Anterior cingulate cortex (tissue), 58 donors: ENCODE results near the gene TPD52L2.
"Not testable (repeated sequence)": the region's sequence is repeated elsewhere in the genome, so short reads cannot be mapped to it uniquely, and the experiment has no call there.

Source experiments
- DNase-seq, 58 donors: peaks; one replicate each; lab custom pipeline; 2025; lab: John Stamatoyannopoulos, UW

TPD52L2 gene

DNA sequence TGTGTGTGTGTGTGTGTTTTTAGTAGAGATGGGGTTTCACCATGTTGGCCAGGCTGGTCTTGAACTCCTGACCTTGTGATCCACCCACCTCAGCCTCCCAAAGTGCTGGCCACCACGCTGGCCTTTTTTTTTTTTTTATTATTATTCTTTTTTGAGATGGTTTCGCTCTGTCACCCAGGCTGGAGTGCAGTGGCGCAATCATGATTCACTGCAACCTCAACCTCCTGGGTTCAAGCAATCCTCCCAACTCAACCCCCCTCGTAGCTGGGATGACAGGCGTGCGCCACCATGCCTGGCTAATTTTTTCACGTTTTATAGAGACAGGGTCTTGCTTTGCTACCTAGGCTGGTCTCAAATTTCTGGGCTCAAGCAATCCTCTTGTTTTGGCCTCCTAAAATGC is 9.2 kb downstream of the TPD52L2 start:
- DNase-seq, result not testable (repeated sequence)

DNA sequence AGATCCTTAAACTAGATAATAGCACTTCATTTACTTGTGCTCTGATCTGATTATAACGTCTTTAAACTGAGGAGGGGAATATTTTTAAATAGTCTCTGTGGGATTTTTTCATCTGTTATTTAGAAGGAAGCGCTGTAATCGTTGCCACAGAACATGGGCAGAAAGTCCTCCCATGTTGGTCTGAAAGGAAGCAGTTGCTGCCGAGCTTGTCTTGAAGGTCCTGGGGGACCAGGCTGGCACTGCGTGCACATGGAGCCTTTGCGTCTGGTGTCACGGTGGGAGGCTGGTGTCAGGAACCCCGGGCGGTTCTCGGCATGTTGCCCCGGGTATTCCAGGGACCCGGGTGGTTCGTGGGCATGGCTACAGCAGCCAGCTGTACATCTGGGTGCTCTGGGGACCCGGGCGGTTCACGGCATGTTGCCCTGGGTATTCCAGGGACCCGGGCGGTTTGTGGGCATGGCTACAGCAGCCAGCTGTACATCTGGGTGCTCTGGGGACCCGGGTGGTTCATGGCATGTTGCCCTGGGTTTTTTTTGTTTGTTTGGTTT is 11.5 kb downstream of the TPD52L2 start:
- no peak for DNase-seq

DNA sequence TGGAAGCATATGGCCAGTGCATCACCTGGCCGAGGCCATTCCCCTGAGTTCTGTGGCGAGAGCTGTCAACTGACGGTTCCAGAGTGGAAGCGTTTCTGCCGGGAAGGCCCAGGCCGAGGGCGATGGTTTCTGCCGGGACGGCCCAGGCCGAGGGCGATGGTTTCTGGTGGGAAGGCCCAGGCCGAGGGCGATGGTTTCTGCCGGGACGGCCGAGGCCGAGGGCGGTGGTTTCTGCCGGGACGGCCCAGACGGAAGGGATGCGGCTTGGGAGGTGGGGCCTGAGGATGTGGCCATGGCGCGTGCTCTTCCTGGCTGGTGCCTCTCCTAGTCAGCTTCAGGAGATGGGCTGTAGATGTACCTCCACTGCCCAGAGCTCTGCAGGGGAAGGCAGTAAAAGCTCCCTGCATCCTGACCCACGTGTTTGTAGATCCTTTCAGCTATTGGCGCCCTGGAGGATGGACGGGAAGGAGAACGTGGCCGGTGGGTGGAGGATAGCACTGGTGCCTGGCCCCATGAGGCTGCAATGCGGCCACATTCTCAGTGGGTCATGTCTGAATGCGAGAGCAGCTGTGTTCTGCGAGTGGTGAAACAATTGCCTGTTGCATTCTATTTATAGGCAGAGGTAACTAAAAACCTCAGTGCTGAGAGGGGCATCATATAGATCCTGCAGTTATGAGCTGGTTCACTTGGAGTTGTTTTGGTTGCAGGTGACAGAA is 12.8 kb downstream of the TPD52L2 start:
- DNase-seq, result no peak

DNA sequence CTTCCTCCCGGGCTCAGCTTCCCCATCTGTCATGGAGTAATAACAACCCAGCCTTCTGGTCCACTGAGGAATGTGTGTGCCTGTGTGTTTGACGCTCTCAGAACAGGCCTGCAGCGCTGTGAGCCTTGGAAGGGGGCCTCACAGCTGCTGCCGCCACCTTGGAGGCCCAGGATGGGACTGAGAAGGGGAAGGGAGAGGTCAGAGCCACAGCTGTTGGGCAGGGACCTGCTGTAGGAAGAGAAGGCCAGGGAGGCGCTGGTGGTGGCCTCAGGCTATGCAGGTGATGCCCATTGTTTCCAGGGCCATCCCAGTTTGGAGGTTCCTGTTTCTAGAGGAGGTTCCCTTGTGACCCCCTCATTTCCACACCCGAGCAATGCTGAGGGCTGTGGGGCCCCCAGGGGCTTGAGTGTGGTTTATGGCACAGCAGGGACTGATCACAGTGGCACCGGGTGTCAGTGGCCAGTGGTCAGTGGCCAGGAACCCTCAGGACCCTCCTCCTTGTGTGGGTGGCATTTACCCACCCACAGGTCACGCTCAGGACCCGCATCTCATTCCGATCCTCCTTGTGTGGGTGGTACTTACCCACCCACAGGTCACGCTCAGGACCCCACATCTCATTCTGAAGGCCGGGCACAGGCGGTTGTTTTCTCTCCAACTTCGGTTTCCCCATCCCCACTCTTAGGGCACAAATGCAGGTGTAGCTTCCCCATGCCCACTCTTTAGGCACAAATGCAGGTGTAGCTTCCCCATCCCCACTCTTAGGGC is 14.0 kb downstream of the TPD52L2 start:
- DNase-seq, result no peak

DNA sequence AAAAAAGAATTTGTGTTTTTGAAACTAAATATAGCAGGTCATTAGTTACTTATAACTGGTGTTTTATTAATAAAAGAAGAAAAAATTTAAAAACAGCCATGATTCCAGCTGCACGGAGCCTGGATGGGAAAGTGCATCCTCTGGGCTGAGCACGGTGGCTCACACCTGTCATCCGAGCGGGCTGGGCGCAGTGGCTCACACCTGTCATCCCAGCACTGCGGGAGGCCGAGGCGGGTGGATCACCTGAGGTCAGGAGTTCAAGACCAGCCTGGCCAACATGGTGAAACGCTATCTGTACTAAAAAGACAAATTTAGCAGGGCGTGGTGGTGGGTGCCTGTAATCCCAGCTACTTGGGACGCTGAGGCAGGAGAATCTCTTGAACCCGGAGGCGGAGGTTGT is 15.8 kb downstream of the TPD52L2 start:
- DNase-seq, result not testable (repeated sequence)

DNA sequence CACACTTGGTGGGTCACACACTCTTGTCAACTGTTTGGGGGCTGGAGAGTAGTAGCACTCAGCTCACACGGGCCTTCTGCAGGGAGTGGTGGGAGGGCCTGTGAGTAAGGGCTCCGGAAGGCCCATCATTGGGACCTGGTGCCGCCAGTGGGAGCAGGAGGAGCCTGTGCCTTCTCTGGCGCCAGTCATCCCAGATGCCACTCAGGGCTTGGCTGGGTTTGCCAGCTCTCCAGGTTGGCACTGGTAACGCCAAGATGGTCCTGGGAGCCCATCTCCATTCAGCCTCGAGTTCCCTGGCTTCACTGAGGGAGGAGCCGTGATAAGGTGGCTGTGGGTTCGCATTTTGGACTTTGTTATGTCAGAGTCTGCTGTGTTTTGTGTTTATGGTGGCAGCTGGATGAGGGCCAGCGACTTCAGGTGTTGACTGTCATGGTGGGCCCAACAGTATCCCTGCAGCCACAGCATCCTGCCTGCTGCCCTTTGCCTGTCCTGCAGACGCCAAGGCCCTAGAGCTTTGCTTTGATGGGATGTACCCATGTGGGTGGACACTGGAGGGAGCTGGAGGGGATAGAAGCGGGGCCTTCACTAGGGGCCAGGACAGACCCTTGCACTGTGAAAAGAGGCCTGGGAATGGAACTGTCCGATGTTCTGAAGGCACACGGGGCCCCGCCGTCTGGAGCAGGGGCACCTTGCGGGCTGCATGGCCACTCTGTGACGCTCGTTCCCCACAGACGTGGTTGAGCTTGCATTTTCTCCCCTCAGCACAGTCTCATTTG is 16.6 kb downstream of the TPD52L2 start:
- DNase-seq, result no peak

DNA sequence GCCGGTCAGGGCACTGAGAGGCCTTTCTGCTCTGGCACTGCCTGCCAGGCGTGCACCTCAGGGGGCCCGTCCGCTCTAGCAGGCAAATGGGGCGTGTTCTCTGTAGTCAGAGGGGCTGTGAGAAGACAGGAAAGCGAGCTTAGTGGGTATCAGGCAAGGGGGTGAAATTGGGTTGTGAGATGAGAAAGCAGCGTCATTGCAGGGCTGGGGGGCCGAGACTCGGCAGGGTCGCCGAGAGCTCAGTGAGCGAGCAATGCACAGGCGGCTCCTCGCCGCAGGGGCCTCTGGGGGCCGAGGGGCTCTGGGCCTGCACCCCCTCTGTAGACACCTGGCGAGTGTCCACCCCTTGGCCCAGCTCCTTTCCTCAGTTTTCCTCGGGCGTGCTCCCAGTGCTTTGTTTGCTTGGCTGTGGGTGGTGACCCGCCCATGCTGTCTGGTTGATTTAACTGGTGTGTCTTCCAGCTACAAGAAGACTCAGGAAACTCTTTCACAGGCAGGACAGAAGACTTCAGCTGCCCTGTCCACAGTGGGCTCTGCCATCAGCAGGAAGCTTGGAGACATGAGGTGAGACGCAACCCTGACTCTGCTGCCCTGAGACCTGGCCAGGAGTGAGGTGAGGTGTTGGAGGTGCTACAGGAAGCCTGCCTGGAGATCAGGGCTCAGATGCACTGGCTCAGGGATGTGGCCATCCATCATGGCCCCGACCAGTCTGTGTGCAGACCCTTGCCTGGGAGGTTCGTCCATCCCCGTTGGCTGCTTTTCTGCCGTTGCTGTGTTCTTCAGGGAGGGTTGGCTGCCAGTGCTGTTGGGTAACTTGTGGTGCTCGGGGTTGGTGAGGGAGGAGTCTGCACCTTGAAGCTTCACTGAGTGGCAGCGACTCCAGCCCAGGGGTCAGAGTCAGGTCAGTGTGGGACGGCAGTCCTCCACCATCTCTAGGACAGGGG is 17.5 kb downstream of the TPD52L2 start:
- DNase-seq, result peak in 1 of 58 donors; percentile 49

DNA sequence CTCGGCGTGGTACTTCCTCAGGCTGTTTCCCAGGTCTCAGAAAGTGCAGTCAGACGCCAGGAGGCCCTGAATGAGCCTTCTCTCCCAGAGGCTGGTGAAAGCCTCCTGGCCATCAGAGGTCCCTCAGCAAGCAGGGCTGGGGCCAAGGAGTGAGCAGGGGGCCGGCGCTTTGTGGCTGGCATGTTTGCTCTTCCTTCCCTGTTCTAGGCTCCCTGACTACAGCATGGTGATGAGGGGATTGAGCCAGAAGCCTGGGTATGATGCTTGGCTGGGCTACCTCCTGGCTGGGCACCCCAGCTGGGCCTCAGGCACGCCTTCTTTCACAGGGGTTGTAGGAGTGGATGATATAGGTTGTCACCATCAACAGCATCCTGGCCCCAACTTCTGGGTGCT is 18.1 kb downstream of the TPD52L2 start:
- peak in 1 of 58 donors; percentile 49 for DNase-seq

DNA sequence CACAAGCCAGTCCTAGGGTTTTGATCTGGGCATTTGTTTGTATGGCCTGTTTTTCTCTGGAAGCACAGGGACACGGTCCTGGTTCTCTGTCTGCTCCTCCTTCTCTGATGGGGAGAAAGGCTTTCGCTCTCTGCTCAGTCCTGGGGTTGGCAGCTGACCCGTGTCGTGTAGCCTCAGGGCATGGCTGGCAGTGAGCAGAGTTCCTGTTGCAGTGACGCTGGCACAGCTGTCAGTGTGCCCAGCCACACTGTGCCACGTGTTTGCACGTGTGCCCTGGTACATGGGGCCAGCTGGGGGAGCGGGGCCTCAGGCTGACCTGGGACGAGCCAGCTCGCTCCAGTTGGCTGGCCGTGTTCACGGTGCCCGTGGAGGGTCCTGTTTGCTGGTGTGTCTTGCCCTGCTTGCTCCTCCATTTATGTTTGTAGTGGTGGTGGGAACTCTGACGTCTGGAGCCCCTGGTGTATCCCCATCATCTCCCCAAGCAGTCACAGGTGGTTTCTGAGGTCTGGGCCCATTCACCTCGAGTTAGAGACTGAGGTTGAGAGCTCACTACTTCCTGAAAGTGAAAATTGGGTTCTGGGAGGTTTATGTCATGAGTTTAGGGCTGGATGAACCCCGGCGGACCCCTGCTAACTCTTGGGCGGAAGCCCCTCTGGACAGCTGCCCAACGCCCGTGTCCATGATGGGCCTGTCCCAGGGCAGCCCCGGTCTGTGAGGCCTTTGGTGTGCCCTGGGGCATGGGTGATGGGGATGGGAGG is 19.6 kb downstream of the TPD52L2 start:
- DNase-seq, result peak in 20 of 58 donors; percentile 2 to 57 (median 22)

DNA sequence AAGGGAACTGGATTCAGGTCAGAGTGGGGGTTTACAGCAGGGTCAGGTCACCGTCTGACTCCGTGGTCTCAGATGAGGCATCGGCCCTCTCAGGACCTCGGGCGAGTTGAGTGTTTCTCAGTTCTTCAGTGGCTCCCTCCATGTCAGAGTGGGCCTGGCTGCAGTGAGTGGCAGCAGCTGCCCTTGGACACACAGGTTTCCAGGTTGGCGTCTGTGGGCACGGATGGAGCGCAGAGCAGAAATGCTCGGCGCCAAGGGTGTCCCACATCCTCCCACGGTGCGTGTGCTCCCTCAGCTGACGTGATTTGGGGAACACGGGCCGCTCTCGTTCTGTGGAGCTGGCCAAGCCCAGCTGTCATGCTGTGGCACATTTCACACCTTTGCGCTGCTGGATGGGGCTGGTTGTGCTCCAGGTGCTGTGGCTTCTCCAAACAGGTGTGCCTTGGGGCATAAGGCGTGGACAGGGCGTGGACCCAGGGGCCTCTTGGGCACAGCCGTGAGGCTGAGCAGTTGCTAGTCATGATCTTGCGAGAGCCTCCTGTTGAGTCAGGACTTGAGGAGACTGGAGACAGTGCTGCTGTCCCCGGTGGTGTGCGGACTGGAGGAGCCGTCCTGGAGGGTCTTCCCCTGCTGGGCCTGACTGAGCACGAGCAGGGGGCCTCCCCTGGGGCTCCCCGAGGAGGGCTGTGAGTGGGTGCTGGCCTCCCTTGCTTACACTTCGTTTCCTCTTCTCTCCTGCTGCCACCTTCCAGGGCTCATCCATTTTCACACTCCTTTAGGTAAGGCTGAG is 20.4 kb downstream of the TPD52L2 start:
- no peak for DNase-seq

DNA sequence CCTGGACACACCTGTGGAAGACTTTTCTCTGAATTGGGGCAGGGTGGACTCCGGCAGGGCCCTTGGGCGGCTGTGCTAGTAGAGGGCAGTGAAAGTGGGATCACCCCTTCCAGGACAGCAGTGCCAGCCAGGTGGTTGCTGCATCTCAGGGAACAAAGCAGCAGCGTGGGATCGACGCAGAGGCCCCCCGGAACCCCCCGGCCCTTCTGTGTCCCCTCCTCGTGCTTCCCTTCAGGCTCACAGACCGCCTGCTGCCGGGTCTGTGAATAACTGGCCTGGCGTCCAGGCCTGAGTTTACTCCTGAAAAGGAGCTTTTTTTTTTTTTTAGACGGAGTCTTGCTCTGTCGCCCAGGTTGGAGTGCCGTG is 21.0 kb downstream of the TPD52L2 start:
- no peak for DNase-seq

DNA sequence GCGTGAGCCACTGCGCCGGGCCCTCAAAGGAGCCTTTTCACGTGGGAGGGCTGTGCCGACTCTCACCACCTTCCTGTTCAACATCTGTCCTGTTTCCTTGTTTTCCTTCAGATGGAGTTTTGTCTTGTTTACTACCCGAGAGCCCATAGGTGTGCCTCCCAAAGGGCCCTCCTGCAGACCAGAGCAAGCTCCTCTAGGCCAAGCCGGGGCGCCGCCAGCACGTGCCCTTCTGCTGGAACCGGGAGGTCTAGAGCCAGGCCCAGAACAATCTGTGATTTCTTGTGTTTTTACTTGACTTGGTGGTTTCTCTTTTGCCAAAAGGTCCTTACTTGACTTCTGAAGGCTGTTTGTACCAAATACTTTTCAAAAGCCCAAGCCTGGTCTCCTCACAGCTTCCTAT is 21.9 kb downstream of the TPD52L2 start:
- no peak for DNase-seq

DNA sequence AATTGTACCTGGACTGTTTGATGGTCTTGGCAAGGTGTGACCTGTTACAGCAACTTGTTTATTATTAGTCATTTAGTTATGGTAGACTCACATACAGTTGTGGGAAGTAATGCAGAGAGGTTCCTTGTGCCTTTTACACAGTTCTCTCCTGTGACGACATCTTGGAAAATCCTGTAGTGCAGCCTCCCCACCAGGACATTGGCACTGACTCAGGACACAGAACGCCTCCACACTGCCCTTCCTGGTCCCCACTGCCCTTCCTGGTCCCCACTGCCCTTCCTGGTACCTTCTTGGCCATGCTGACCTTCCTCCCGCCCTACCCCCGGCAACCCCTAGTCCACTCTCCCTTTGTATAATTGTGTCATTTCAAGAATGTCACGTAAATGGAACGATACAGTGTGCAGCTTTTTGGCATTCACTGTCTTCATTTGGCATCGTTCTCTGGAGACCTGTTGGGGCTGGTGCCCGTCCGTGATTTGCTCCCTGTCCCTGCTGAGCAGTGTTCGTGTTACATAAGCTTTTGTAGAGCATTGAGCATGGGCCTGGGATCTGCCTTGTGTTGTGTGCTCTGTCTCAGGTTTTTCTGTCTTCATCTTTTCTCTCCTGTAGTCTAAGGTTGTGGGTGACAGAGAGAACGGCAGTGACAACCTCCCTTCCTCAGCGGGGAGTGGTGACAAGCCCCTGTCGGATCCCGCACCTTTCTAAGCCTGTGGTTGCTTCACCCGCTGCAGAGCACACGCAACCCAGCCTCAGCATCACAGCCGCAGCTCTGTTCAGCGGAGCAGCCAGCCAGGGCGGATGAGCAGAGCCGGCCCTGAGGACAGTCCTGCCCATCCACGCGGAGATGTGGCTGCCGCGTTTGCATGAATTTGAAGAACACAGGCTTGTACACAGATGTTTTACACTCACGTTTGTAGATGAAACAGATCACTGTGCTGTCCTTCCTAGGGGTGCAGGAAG is 24.5 kb downstream of the TPD52L2 start:
- no peak for DNase-seq

DNA sequence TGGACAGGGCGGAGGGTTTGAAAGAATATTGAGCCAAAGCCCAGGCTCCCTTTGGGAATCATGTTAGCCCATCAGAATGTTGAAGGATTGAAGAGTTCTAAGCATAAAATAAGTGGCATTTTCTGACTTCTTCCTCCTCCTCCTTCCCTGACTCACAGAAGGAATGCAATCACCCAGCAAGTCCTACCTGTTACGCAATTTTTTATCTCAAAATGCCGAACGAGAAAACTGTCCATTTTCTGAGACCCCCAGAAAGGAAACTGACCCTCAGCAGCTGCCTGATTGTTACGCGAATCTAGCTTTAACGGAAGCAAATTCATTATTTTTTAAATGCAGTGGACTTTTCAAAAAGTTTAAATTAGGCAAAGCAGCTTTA is 25.1 kb downstream of the TPD52L2 start:
- DNase-seq, result no peak

DNA sequence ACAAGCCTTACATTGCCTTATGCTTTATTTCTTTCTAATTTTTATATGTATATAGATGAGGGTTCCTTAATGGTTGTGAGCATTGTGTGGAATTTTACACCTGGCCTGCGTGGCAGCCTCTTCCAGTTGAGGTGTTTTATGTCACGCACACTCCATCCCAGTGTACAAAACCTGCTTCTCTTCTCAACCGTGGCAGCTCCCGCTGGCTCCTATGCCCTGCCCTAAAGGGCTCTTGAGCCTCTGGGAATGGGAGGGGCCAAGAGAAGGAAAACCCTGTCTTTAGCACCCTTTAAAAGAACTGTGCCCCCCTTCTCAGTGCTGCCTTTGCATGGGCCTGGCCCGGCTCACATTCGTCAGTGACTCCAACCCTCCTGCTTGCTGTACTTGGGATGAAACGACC is 25.5 kb downstream of the TPD52L2 start:
- DNase-seq, result no peak

DNA sequence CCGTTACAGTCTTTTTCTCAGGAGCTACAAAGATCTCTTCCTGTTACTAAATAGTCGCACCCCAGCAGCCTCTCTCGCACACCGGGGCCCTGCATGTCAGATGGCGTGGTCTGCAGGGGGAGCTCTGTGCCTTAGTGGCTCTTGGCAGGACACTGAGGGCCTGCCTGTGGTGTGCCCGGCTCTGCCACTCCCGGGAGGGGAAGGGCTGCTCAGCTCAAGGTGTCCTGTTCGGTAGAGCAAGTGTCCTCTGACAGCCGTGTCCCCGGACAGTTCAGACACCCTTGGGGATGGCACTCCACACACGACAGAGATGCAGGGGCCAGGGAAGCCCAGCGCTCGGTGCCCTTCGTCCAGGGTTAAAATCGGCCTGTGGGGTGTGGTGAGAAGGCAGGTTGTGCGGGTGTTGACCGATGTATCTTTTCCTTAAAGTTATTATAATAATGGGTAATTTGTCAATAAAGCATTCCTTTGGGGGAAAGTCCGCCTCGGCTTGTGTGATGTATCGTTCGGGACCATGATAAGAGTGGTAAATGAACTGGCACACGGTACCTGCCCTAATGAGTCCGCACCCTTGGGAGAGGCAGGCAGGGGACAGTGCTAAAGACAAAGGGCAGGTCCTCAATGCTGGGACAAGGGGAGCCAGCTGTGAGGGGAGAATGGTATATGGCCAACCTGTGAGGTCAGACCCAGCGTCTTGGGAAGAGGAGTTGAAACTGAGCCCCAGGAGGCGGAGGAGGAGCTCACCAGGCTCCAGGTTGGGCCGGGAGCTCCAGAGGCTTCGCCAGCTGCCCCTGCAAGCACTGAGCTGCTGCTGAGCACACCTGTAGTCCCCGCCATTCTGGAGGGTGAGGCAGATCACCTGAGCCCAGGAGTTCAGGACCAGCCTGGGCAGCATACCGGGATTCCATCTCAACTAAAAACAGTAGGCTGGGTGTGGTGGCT is 26.3 kb downstream of the TPD52L2 start:
- no peak for DNase-seq
